Vagina (tissue), 2 donors: ENCODE data around the gene EIF2S1.

Experiments used
- POLR2A ChIP-seq, 2 donors: fragments of 450-650 bp; IDR thresholded peaks; one replicate each; pipeline ENCODE4 v1.6.1; 2017; ENCODE audit warnings: antibody characterized with exemption in 2 of 2, mild to moderate bottlenecking in 2 of 2, moderate library complexity in 2 of 2
- TF ChIP-seq, protein P1 (sequence below), 3 experiments: fragments of 450-650 bp in 2 of 3; fragments of 200-600 bp in 1 of 3; sonication (generic) in 1 of 3; IDR thresholded peaks; one replicate each; pipeline ENCODE4 v1.5.1; 2017 to 2019; ENCODE audit warnings: antibody characterized with exemption in 3 of 3, mild to moderate bottlenecking in 2 of 3, moderate library complexity in 2 of 3

- TF ChIP-seq, protein P1, sequence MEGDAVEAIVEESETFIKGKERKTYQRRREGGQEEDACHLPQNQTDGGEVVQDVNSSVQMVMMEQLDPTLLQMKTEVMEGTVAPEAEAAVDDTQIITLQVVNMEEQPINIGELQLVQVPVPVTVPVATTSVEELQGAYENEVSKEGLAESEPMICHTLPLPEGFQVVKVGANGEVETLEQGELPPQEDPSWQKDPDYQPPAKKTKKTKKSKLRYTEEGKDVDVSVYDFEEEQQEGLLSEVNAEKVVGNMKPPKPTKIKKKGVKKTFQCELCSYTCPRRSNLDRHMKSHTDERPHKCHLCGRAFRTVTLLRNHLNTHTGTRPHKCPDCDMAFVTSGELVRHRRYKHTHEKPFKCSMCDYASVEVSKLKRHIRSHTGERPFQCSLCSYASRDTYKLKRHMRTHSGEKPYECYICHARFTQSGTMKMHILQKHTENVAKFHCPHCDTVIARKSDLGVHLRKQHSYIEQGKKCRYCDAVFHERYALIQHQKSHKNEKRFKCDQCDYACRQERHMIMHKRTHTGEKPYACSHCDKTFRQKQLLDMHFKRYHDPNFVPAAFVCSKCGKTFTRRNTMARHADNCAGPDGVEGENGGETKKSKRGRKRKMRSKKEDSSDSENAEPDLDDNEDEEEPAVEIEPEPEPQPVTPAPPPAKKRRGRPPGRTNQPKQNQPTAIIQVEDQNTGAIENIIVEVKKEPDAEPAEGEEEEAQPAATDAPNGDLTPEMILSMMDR (IDR thresholded peaks at IDR 0.05), result no peak
- no peak for TF ChIP-seq POLR2A (IDR thresholded peaks at IDR 0.05)
Observed at GRCh38 chr14:67411820-67412421, 51.8 kb downstream of the EIF2S1 start, which contains the start of gene PLEK2.
